ENCODE measurements around the gene SOWAHA. TPM values are rescaled to one million over a fixed set of nuclear protein-coding genes. Genes with fewer than 3 reads are reported as not detected.

The SOWAHA gene
- polyA plus RNA-seq, 1 donor from 2014 or later: 23.4 TPM

GRCh38 chr5:132813599-132814502, 749 bp downstream of the SOWAHA start:
- Histone ChIP-seq H3K9me3 (ENCODE audit: low read length) (peaks cover 5% of the 10 kb centered on the region), H3K36me3 (ENCODE audit: insufficient read depth, low read length) (no peaks in the 10 kb centered on the region), H3K9me2 (ENCODE audit: insufficient read depth, low read length) (no peaks in the 10 kb centered on the region), H3K27ac (ENCODE audit: low read length) (no peak overlapping the region), H3K4me2 (ENCODE audit: low read length) (no peak overlapping the region), H3K9ac (ENCODE audit: low read length) (peak overlapping the region; percentile 52), H3K27me3 (ENCODE audit: insufficient read depth, low read depth, low read length) (peaks cover 41% of the 10 kb centered on the region), H4K20me1 (ENCODE audit: insufficient read depth) (no peaks in the 10 kb centered on the region), H2AFZ (ENCODE audit: low read depth, low read length) (no peak overlapping the region), H3F3A (ENCODE audit: insufficient read depth, low read length, poor library complexity, severe bottlenecking) (no peaks in the 10 kb centered on the region), H3K4me3 (ENCODE audit: low read length) (peak overlapping the region; percentile 63), H3K79me2 (replicated peaks; ENCODE audit: insufficient read depth, low read length) (no peaks in the 10 kb centered on the region)
- TF ChIP-seq POLR2AphosphoS5 (IDR thresholded peaks at IDR 0.05) (no peak), REST (IDR thresholded peaks at IDR 0.05; ENCODE audit: borderline replicate concordance) (no peak), TAF1 (IDR thresholded peaks at IDR 0.05; ENCODE audit: low read depth) (no peak), CTCF (IDR thresholded peaks at IDR 0.05; ENCODE audit: poor library complexity, severe bottlenecking) (no peak), MXI1 (conservative IDR thresholded peaks at IDR 0.05; ENCODE audit: poor library complexity, severe bottlenecking) (no peak), SMC3 (conservative IDR thresholded peaks at IDR 0.05; ENCODE audit: poor library complexity) (no peak), EZH2 (IDR thresholded peaks at IDR 0.05; ENCODE audit: borderline replicate concordance, insufficient read depth, low read length, poor library complexity, severe bottlenecking) (no peak), RAD21 (conservative IDR thresholded peaks at IDR 0.05) (no peak), EP300 (conservative IDR thresholded peaks at IDR 0.05; ENCODE audit: poor library complexity, severe bottlenecking) (no peak)

- H2AFZ ChIP-seq (ENCODE audit: low read depth, low read length): no peak overlapping the region
- H3K27me3 ChIP-seq (ENCODE audit: insufficient read depth, low read depth, low read length): peaks cover 39% of the 10 kb centered on the region
- H3K36me3 ChIP-seq (ENCODE audit: insufficient read depth, low read length): no peaks in the 10 kb centered on the region
- TF ChIP-seq EP300 (conservative IDR thresholded peaks at IDR 0.05; ENCODE audit: poor library complexity, severe bottlenecking) (no peak), TAF1 (IDR thresholded peaks at IDR 0.05; ENCODE audit: low read depth) (no peak), MXI1 (conservative IDR thresholded peaks at IDR 0.05; ENCODE audit: poor library complexity, severe bottlenecking) (no peak), POLR2AphosphoS5 (IDR thresholded peaks at IDR 0.05) (no peak), SMC3 (conservative IDR thresholded peaks at IDR 0.05; ENCODE audit: poor library complexity) (no peak), EZH2 (IDR thresholded peaks at IDR 0.05; ENCODE audit: borderline replicate concordance, insufficient read depth, low read length, poor library complexity, severe bottlenecking) (no peak), CTCF (IDR thresholded peaks at IDR 0.05; ENCODE audit: poor library complexity, severe bottlenecking) (no peak), REST (IDR thresholded peaks at IDR 0.05; ENCODE audit: borderline replicate concordance) (no peak), RAD21 (conservative IDR thresholded peaks at IDR 0.05) (no peak)
- H3K4me2 ChIP-seq (ENCODE audit: low read length): no peak overlapping the region
- H3K4me3 ChIP-seq (ENCODE audit: low read length): no peak overlapping the region
- no peak overlapping the region for H3K9ac ChIP-seq (ENCODE audit: low read length)
- no peaks in the 10 kb centered on the region for H3K9me2 ChIP-seq (ENCODE audit: insufficient read depth, low read length)
- H4K20me1 ChIP-seq (ENCODE audit: insufficient read depth): no peaks in the 10 kb centered on the region
- H3K27ac ChIP-seq (ENCODE audit: low read length): no peak overlapping the region
- no peaks in the 10 kb centered on the region for H3K79me2 ChIP-seq (replicated peaks; ENCODE audit: insufficient read depth, low read length)
- peaks cover 5% of the 10 kb centered on the region for H3K9me3 ChIP-seq (ENCODE audit: low read length)
- H3F3A ChIP-seq (ENCODE audit: insufficient read depth, low read length, poor library complexity, severe bottlenecking): no peaks in the 10 kb centered on the region
Measured at GRCh38 chr5:132814503-132815294, 1.6 kb downstream of the SOWAHA start.

All from neural cell (in vitro differentiated cells).